Kidney (tissue), 14 donors: ENCODE measurements around the gene L3MBTL4. TPM values are rescaled to one million over a fixed set of nuclear protein-coding genes. Genes with fewer than 3 reads are reported as not detected.

Source experiments
- DNase-seq, 5 donors: peaks; one replicate each; pipeline ENCODE4 v3.0.0-alpha.2; 2013 to 2020
- FAIRE-seq: peaks from 2 replicates; lab custom pipeline; 2012; peaks lifted over from hg19 to GRCh38; lab: Jason Lieb, UNC
- H3K27ac ChIP-seq, 2 donors: one replicate each; pipeline ENCODE4 v1.7.0; 2013; ENCODE audit warnings: low read depth in 2 of 2, low read length in 2 of 2, inconsistent platforms in 1 of 2
- H3K27me3 ChIP-seq: one replicate; pipeline ENCODE4 v1.7.1; 2013; ENCODE audit warnings: low read length, inconsistent platforms; ENCODE audit not compliant: control insufficient read depth, insufficient read depth
- H3K36me3 ChIP-seq, 3 donors: one replicate each; pipeline versions ENCODE4 v1.7.0 to v1.7.1; 2013; ENCODE audit warnings: low read length in 3 of 3, control low read depth in 1 of 3, inconsistent platforms in 1 of 3; ENCODE audit not compliant: insufficient read depth in 3 of 3, control insufficient read depth in 2 of 3
- H3K4me1 ChIP-seq, 3 donors: one replicate each; pipeline versions ENCODE4 v1.7.0 to v1.7.1; 2013; ENCODE audit warnings: low read length in 3 of 3, inconsistent platforms in 1 of 3, low read depth in 1 of 3; ENCODE audit not compliant: control insufficient read depth in 2 of 3, insufficient read depth in 2 of 3
- H3K4me3 ChIP-seq, 3 donors: one replicate each; pipeline versions ENCODE4 v1.7.0 to v1.8.1; 2013; ENCODE audit warnings: low read length in 3 of 3, control low read depth in 1 of 3, inconsistent platforms in 1 of 3
- H3K9ac ChIP-seq, 3 donors: one replicate each; pipeline versions ENCODE4 v1.7.0 to v1.7.1; 2013; ENCODE audit warnings: low read length in 3 of 3, control low read depth in 1 of 3, inconsistent platforms in 1 of 3
- H3K9me3 ChIP-seq, 3 donors: one replicate each; pipeline versions ENCODE4 v1.7.0 to v1.7.1; 2013; ENCODE audit warnings: low read length in 3 of 3, control low read depth in 1 of 3, inconsistent platforms in 1 of 3; ENCODE audit not compliant: control insufficient read depth in 2 of 3, insufficient read depth in 1 of 3
- intact Hi-C: fragments of 100-400 bp; cut with DNase I; formaldehyde crosslinking; loops from one replicate; pipeline ENCODE4 v1.11.1; 2022
- polyA plus RNA-seq: library from polyadenylated mRNA; stranded (reverse); fragments of 350-450 nt; fragmentation: Illumina TruSeq; extraction: RNeasy Lipid Tissue Mini Kit (QIAGEN cat#74804); gene quantifications from one replicate; pipeline ENCODE4 v1.2.3, GENCODE V29; 2014; ENCODE audit warnings: low read depth, low replicate concordance; ENCODE audit not compliant: insufficient read depth
- total RNA-seq: library from RNA; stranded (reverse); fragmentation: NEBNext Ultra II Directional; extraction: Animal tissue kit (Norgen Biotek cat#: 25700); gene quantifications from one replicate; pipeline ENCODE4 v1.2.1, GENCODE V29; 2021
- TF ChIP-seq, protein P1 (sequence below): IDR thresholded peaks from 3 replicates; pipeline ENCODE4 v1.5.1; 2012; ENCODE audit warnings: mild to moderate bottlenecking, moderate library complexity, borderline replicate concordance; ENCODE audit not compliant: insufficient read depth; ENCODE audit errors: extremely low read depth
- donor health status: control.
- donor health status: control.
- donor health status: control.
- donor health status: control.
- donor health status: control.
- donor health status: DM: yes; HTN: yes; CAD: no.
- donor health status: Normal renal cell carcinoma (clear cell type).

The L3MBTL4 gene
- total and polyA plus RNA-seq, 2 donors from 2014 or later = 3.9 to 15.2 TPM

GRCh38 chr18:6374935-6375529 lies 39.7 kb downstream of the L3MBTL4 start:
- intact Hi-C loops = no loop called here
- TF ChIP-seq, protein P1, sequence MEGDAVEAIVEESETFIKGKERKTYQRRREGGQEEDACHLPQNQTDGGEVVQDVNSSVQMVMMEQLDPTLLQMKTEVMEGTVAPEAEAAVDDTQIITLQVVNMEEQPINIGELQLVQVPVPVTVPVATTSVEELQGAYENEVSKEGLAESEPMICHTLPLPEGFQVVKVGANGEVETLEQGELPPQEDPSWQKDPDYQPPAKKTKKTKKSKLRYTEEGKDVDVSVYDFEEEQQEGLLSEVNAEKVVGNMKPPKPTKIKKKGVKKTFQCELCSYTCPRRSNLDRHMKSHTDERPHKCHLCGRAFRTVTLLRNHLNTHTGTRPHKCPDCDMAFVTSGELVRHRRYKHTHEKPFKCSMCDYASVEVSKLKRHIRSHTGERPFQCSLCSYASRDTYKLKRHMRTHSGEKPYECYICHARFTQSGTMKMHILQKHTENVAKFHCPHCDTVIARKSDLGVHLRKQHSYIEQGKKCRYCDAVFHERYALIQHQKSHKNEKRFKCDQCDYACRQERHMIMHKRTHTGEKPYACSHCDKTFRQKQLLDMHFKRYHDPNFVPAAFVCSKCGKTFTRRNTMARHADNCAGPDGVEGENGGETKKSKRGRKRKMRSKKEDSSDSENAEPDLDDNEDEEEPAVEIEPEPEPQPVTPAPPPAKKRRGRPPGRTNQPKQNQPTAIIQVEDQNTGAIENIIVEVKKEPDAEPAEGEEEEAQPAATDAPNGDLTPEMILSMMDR = no peak
- Histone ChIP-seq H3K9me3 (no peaks in the 10 kb centered on the region), H3K27me3 (no peaks in the 10 kb centered on the region), H3K4me1 (peaks cover 0 to 29% (median 10%) of the 10 kb centered on the region in 3 donors), H3K27ac (no peak overlapping the region), H3K36me3 (no peaks in the 10 kb centered on the region), H3K9ac (no peak overlapping the region), H3K4me3 (no peak overlapping the region)
- FAIRE-seq (no peak), DNase-seq (no peak)

GRCh38 chr18:6374340-6374739 lies 40.4 kb downstream of the L3MBTL4 start:
- Histone ChIP-seq H3K9ac (no peak overlapping the region), H3K27me3 (no peaks in the 10 kb centered on the region), H3K4me1 (peaks cover 0 to 29% (median 10%) of the 10 kb centered on the region in 3 donors), H3K27ac (no peak overlapping the region), H3K36me3 (no peaks in the 10 kb centered on the region), H3K4me3 (no peak overlapping the region), H3K9me3 (no peaks in the 10 kb centered on the region)
- TF ChIP-seq, protein P1 = no peak
- intact Hi-C loops = no loop called here
- FAIRE-seq = no peak
- DNase-seq = no peak

GRCh38 chr18:6373187-6373586 lies 41.5 kb downstream of the L3MBTL4 start:
- no peak overlapping the region for H3K9ac ChIP-seq
- no peaks in the 10 kb centered on the region for H3K9me3 ChIP-seq
- no peak for DNase-seq
- no peaks in the 10 kb centered on the region for H3K36me3 ChIP-seq
- H3K4me1 ChIP-seq = peaks cover 0 to 29% (median 10%) of the 10 kb centered on the region in 3 donors
- no peak overlapping the region for H3K27ac ChIP-seq
- intact Hi-C loops = no loop called here
- H3K27me3 ChIP-seq = no peaks in the 10 kb centered on the region
- H3K4me3 ChIP-seq = no peak overlapping the region
- TF ChIP-seq, protein P1 = no peak
- FAIRE-seq = no peak
